ENCODE results near the gene GAGE12C. TPM values are rescaled to one million over a fixed set of nuclear protein-coding genes. Genes with fewer than 3 reads are reported as not detected.
"Not testable (repeated sequence)": the region's sequence is repeated elsewhere in the genome, so short reads cannot be mapped to it uniquely, and the experiment has no call there.

The GAGE12C gene, protein sequence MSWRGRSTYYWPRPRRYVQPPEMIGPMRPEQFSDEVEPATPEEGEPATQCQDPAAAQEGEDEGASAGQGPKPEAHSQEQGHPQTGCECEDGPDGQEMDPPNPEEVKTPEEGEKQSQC
- total RNA-seq = not detected

DNA sequence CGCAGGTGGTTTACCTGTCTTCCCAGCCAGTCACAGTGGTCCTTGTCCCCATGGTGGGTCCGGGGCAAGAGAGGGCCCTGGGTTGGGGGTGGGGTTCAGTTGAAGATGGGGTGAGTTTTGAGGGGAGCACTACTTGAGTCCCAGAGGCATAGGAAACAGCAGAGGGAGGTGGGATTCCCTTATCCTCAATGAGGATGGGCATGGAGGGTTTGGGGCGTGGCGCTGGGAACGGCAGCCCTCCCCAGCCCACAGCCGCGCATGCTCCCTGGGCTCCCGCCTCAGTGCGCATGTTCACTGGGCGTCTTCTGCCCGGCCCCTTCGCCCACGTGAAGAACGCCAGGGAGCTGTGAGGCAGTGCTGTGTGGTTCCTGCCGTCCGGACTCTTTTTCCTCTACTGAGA lies at the start of gene GAGE12C:
GAGE12C (plus strand) TSS at position 301 of the 400 bp plus-strand sequence. CDS start 1,155 bp downstream, outside the sequence.
- not testable (repeated sequence) for DNase-seq

DNA sequence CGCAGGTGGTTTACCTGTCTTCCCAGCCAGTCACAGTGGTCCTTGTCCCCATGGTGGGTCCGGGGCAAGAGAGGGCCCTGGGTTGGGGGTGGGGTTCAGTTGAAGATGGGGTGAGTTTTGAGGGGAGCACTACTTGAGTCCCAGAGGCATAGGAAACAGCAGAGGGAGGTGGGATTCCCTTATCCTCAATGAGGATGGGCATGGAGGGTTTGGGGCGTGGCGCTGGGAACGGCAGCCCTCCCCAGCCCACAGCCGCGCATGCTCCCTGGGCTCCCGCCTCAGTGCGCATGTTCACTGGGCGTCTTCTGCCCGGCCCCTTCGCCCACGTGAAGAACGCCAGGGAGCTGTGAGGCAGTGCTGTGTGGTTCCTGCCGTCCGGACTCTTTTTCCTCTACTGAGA lies 9.5 kb downstream of the GAGE12C start, which contains the start of gene GAGE12D:
GAGE12D (plus strand) TSS at position 301 of the 400 bp plus-strand sequence. CDS start 1,155 bp downstream, outside the sequence.
- DNase-seq = not testable (repeated sequence)

DNA sequence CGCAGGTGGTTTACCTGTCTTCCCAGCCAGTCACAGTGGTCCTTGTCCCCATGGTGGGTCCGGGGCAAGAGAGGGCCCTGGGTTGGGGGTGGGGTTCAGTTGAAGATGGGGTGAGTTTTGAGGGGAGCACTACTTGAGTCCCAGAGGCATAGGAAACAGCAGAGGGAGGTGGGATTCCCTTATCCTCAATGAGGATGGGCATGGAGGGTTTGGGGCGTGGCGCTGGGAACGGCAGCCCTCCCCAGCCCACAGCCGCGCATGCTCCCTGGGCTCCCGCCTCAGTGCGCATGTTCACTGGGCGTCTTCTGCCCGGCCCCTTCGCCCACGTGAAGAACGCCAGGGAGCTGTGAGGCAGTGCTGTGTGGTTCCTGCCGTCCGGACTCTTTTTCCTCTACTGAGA lies 19.0 kb downstream of the GAGE12C start, which contains the start of gene GAGE12E:
GAGE12E (plus strand) TSS at position 301 of the 400 bp plus-strand sequence. CDS start 1,155 bp downstream, outside the sequence.
- not testable (repeated sequence) for DNase-seq

DNA sequence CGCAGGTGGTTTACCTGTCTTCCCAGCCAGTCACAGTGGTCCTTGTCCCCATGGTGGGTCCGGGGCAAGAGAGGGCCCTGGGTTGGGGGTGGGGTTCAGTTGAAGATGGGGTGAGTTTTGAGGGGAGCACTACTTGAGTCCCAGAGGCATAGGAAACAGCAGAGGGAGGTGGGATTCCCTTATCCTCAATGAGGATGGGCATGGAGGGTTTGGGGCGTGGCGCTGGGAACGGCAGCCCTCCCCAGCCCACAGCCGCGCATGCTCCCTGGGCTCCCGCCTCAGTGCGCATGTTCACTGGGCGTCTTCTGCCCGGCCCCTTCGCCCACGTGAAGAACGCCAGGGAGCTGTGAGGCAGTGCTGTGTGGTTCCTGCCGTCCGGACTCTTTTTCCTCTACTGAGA lies 28.6 kb downstream of the GAGE12C start, which contains the start of gene GAGE12F:
GAGE12F (plus strand) TSS at position 301 of the 400 bp plus-strand sequence. CDS start 1,155 bp downstream, outside the sequence.
- not testable (repeated sequence) for DNase-seq

DNA sequence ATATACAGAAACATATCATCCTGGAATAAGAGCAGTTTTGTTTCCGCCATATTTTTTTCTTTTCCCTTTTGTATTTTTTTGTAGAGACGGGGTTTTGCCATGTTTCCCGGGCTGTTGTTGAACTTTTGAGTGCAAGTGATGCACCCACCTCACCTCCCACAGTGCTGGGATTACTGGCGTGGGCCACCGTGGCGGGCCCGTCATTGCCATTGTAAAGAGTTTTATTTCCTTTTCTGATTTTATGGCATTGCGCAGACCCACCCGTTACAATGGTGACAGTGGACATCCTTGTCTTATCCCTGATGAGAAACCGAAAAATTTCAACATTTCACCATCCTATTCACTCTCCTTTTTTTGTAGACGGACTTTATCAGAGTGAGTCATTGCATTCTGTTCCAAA lies 36.8 kb downstream of the GAGE12C start:
- not testable (repeated sequence) for DNase-seq

DNA sequence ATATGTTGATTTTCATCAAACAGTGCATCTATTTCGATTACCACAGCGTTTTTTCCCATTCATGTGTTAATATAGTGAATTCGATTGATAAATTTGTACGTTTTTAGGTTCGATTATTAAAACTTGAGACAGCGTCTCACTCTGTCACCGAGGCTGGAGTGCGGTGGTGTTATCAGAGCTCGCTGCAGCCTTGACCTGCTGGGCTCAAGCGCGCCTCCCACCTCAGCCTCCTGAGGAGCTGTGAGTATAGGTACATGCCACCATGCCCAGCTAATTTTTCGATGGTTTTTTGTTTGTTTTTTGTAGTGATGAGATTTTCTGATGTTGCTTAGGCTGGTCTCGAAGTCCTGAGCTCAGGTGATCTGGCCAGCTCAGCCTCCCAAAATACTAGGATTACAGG lies 37.2 kb downstream of the GAGE12C start:
- DNase-seq = not testable (repeated sequence)

DNA sequence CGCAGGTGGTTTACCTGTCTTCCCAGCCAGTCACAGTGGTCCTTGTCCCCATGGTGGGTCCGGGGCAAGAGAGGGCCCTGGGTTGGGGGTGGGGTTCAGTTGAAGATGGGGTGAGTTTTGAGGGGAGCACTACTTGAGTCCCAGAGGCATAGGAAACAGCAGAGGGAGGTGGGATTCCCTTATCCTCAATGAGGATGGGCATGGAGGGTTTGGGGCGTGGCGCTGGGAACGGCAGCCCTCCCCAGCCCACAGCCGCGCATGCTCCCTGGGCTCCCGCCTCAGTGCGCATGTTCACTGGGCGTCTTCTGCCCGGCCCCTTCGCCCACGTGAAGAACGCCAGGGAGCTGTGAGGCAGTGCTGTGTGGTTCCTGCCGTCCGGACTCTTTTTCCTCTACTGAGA lies 38.1 kb downstream of the GAGE12C start, which contains the start of gene GAGE12G:
GAGE12G (plus strand) TSS at position 301 of the 400 bp plus-strand sequence. CDS start 1,155 bp downstream, outside the sequence.
- not testable (repeated sequence) for DNase-seq

DNA sequence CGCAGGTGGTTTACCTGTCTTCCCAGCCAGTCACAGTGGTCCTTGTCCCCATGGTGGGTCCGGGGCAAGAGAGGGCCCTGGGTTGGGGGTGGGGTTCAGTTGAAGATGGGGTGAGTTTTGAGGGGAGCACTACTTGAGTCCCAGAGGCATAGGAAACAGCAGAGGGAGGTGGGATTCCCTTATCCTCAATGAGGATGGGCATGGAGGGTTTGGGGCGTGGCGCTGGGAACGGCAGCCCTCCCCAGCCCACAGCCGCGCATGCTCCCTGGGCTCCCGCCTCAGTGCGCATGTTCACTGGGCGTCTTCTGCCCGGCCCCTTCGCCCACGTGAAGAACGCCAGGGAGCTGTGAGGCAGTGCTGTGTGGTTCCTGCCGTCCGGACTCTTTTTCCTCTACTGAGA lies 47.7 kb downstream of the GAGE12C start, which contains the start of gene GAGE12H:
GAGE12H (plus strand) TSS at position 301 of the 400 bp plus-strand sequence. CDS start 1,155 bp downstream, outside the sequence.
- not testable (repeated sequence) for DNase-seq

Small RNAs within 50 kb of the gene (small RNA-seq; reads per million reads assigned to genes)
- not detected for gene GAGE12B

Other genes starting within 250 kb of the GAGE12C start
- not detected for gene GAGE10, start 228.5 kb upstream of the GAGE12C start, total RNA-seq
- not detected for gene GAGE12J, start 210.1 kb upstream of the GAGE12C start, total RNA-seq
- not detected for gene GAGE13, start 200.6 kb upstream of the GAGE12C start, total RNA-seq
- gene GAGE12D, start 9.6 kb downstream of the GAGE12C start, total RNA-seq = not detected
- gene GAGE12E, start 19.1 kb downstream of the GAGE12C start, total RNA-seq = not detected
- not detected for gene GAGE12F, start 28.7 kb downstream of the GAGE12C start, total RNA-seq
- gene GAGE12G, start 38.2 kb downstream of the GAGE12C start, total RNA-seq = not detected
- not detected for gene GAGE12H, start 47.8 kb downstream of the GAGE12C start, total RNA-seq
- not detected for gene GAGE2A, start 57.3 kb downstream of the GAGE12C start, total RNA-seq
- not detected for gene GAGE1, start 66.8 kb downstream of the GAGE12C start, total RNA-seq
- not detected for gene PAGE1, start 163.8 kb downstream of the GAGE12C start, total RNA-seq